Stimulated activated CD4-positive, alpha-beta T cell treated with anti-CD3 and anti-CD28 coated beads, Interleukin-12 subunit alpha, Interleukin-12 subunit beta, amount 100 ng/mL, for 4 hours (primary cell): ENCODE results near the gene SLC12A4.

Experiments used
- DNase-seq: peaks from one replicate; pipeline ENCODE4 v3.0.0-alpha.2; 2020

Gene SLC12A4

DNA sequence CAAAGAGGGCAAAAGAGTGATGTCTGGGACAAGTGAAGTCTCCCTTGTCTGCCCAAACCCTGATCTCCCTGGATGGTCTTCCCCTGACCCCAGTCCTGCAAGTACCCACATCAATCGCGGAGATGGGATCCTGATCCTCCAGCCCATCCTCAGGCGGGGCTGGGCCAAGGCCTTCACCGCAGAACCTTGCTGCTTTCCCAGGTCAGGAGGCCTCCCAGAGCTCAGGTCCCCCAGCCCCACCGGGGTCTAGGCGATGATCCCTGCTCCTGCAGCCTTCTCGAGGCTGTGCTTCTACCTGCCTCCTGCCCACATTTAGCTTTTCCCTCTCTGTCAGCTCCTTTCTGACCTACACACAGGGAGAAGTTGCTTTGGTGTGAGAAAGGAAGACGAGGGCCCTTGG, 6.3 kb downstream of the SLC12A4 start:
- DNase-seq, result no peak

DNA sequence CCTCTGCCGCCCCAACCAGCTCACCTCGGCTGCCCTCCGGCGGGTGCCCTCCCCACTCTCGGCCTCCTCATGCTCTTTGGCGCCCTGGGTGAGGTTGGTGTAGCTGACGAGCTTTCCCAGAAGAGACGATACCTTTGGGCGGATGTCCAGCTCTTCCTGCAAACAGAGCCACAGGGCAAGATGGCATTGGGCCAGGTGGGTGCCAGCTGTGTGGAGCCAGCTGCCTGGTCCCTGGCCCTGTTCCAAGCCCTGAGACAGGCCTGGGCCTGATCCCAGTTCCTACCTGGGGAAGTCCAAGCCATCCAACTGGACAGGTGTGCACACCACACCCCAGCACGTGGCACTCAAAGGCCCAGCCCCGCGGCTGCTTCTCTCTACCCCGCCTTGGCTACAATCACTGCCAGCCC, 6.9 kb downstream of the SLC12A4 start:
- no peak for DNase-seq

DNA sequence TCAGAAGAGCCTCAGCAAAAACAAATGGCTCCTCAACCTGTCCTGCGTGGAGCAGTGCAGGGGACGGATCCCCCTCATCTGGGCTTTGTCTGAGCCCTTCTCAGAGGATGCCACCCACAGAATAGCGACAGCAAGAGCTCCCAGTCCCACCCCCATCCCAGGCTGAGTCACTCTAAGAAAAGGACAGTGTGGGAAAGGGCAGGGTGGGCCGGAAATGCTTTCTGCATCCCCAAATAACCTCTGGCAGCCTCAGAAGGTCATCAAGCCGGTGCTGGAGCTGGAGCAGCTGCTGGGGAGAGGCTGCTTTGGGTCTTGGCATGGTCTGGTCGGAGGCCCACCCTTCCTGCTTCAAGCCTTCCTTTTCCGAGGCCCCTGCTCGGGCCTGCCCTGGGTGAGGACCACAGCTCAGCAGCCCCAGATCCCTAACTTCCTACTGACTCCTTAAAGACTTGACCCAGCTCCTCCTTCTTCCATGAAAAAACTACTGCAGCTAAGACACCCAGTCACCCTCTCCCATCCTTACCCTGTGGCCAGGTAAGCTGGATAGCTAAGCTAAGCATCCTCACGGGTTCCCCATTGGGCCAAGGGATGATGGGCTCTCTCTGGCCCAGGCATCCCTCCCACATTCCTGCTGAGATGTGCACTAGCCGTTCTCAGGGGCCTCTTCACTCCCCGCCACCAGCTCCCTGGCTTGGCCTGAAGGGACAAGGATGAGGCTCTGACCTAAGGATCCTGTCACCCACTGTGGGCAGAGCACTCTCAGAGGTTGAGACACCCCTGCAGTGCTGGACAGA, 8.7 kb downstream of the SLC12A4 start:
- no peak for DNase-seq

DNA sequence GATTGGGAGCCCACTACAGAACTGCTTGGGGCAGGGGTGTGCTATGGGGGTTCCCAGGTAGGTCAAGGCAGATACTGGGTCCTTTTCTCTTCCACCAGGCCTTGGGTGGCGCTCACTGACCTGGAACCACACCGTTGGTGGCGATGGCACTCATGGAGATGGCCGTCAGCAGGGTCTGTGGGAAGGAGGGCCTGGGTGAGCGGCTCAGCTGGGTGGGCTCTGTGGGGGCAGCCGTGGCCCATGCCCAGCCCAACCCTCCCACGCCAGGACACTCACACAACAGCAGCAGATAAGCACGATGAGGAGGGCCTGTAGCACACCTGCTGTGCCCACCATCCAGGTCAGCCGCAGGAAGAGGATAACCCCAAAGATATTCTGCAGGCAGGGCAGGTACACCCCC, 10.8 kb downstream of the SLC12A4 start:
- DNase-seq, result no peak

DNA sequence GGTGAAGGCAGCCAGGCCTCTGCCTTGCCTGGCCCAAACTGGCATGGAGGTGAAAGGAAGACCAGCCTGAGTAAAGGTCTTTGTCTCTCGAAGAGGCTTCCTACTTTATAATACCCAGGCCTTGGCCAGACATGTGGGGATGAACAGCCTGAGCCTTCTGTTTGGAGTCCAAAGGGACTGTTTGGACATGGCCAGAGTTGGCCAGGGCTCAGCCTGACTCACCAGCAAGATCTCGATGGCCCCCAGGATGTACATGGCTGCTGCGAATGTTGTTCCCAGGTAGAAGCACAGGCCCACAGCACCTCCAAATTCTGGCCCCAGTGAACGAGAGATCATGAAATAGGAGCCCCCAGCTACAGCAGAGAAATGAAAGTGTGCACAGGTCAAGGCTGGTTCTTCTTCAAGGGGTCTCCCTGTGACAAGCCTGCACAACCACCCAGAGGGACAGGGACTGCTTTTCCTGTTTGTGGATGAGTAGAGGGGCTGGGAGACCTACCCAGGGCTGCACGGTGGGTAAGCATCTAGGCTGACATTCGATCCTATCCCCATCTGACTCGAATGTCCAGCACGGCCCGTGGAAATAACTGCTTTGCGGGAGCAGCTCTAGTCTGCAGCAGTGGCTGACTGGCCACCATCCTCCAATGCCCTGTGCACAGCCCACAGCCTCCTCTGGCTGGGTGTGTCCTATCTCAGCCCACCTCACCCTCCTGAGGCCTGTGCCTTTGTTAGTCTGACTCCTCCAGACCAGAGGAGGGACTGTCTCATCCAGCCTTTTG, 13.8 kb downstream of the SLC12A4 start:
- no peak for DNase-seq

DNA sequence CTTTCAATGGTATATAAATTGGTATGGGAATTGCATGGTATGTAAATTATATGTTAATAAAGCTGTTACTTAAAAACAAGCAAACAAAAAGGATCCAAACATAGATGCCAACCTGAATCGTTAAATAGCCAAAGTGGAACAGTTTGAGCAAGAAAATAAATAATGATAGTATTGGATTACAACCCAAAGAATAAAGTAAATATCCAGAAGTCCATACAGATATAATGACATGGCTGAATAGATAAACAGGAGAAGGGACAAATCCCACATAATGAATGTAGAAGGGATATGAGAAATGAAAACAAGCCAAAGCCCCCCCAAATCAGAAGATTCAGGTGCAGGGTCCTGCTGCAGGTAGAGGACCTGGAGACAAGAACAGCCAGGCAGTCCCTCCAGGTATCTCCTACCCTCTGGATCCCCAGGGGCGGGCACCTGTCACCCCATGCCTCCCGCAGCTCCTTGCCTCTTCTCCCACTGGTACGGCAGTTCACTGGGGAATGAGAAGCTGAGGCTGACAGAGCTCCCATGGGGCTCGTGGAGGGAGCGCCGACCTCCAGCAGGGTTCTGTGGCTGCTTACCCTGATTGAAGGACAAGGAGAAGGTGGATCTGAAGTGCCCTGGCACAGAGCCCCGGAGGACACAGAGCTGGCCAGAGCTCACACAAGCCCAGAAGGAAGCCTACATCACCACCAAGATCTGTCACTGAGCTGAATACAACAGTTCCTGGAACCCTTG, 14.6 kb downstream of the SLC12A4 start:
- no peak for DNase-seq

DNA sequence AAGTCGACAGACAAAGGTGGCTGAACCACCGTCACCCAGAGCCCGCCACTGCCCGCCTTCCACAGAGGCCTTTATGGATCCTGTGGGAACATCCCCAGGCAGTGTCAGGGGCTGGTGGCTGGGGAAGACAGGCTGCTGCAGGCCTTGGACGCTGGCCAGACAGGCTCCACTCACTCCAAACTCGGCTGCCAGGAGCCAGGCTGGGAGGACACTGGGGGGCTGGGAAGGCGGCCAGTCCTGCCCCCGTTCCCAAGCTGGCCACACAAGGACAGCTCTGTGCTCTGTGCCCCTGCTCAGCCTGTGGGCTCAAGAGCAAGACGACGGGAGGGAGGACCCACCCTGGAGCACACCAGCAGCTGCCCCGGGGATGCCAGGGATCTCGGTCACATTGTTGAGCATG, 17.0 kb downstream of the SLC12A4 start:
- DNase-seq, result no peak

DNA sequence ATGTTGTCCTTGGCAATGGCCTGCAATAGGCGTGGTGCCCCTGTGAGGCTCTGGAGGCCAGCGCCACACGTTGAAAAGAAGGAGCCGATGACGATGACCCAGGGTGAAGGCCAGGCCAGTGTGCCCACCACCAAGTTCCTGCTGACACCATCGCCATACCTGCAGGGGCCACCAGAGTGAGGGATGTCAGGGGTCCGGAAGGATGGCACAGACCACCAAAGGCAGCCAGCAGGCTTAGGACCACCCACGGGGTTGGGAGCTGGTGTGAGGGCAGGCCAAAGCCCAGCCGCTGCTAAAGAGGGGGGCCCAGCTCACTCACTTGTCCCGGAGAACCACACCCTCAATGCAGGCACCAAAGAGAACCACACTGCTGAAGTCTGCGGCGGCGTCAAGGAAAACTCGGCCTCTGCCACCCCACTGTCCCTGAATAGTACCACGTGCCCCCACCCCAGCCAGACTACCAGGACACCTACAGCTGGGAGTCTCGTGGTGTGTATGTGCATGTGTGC, 18.0 kb downstream of the SLC12A4 start:
- DNase-seq, result no peak

DNA sequence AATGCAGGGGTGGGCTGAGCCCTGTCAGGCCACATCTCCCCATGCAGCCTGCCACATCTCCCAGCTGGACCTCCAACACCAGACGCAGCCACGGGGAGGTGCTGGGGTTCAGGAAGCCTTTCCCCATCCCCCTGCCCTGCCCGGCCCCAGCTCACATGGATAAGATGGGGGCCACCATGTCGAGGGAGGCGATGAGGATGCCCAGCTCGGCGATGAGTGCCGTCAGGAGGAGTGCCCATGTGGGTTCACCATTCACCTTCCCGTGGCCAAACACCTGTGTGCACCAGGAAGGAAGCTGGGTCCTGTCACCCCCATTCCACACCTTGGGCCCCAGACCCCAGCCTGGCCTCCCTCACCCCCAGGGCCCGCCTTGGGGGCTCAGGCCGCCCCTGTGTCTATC, 18.8 kb downstream of the SLC12A4 start:
- no peak for DNase-seq

DNA sequence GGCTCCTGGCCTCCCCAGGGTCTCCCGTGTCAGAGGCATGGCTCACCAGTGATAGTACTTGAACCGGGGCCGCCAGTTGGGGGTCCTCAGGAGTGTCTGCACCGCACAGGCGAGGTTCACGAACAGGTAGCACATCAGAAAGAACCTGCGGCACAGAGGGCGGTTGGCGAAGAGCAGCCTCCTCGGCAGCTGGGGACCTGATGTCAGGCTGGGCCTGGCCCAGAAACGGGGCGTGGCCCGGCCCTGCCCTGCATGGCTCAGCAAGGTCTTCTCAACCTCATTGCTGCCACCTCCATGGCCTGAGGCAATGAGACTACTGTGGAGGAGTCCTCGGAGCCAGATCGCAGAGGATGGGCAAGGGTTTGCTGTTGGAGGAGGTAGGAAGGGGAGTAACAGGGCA, 20.4 kb downstream of the SLC12A4 start:
- no peak for DNase-seq

DNA sequence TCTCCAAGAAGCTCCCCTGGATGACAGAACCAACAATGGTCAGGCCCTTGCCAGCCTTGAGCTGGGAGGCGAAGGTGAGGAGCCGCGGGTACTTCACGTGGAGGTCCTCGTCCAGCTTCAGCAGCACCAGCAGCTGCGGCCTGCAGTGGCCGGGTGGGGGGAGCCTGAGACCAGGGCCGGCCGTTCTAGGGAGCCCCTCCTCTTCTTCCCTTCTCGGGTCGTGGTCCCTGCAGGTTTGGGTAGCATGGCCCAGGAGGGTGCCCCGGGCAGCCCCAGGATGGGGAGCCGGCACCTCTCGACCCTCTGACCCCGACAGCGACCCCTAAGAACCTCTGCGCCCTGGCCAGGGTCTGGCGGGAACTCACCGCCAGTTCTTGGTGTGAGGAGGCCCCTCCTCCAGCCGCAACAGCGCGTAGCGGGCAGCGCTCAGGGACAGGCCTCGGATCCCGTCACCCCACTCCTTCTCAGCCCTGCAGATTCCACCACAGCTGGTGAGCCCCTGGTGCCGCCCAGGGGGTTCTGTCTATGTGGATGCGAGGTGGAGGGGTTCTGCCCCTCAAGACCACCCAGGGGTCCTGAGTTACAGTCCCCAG, 21.4 kb downstream of the SLC12A4 start:
- no peak for DNase-seq

DNA sequence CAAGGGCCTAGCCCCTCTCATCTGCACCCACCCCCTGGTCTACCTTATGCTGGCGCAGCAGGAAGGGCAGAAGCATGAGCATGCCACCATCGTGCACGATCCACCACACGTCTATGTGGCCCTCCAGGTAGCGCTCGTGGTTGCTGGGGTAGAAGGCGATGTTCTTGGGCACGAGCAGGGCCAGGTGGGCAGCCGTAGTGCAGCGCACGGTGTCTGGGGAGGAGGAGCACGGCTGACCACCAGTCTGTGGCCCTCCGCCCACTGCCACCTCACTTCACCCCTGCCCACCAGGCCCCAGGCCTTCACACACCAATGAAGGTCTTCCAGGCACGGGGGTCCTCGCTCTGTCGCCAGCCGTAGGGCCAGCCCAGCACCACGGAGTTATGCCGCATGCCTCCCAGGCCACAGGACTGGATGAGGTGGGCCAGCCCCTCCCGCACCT, 22.3 kb downstream of the SLC12A4 start:
- no peak for DNase-seq

DNA sequence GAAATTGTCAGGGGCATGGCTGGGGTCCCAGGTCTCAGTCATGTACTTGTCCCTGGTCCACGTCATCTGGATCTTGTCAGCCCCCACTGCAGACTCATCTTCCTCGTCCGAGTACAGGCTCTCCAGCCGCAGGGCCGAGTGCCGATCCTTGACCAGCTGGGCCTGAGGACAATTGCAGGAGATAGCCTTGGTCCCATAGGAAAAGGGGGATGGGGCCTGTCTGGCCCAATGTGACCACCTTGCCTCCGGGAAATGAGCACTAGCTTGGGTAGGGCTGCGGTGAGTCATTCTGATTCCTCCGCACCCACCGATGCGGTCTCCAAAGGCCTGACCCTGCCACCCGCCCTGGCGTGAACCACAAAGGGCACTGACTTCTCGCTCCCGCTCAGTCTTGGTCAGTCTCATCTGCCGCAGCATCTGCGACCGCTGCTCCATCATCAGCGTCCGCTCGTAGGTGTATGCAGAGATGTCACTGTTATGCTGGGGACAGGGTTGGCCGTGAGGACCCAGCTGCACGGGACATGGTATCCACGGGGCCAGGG, 23.0 kb downstream of the SLC12A4 start:
- no peak for DNase-seq

DNA sequence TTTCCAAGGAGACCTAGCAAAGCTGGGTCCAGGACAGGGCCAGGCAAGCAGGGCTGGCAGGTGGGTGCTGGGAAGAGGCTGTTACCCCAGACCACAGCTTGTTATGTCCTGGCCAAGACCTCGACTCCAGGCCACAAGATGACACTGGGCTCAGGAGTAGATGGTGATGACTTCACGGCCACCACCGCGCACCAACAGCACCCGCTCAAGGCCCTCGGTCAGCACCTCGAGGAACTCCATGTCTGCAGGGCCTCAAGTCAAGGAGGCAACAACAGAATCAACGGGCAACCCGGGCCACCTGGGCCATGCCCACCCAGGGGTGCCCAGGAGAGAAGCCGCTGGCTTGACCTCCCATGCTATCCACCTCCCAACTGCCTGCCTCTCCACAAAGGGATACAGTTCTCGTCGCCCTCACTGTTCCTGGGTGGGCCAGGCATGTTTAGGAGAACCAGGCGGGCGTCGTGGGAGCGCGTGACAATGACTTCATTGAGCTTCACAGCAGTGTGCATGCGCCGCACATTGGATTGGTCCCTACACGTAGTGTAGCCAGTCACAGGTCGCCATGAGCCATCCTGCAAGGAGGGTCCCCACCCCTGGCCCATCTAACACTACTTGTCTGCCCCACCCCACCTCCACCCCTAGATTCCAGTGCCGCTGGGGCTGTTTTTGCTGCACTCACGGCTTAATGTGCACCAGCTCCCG, 23.6 kb downstream of the SLC12A4 start:
- no peak for DNase-seq

DNA sequence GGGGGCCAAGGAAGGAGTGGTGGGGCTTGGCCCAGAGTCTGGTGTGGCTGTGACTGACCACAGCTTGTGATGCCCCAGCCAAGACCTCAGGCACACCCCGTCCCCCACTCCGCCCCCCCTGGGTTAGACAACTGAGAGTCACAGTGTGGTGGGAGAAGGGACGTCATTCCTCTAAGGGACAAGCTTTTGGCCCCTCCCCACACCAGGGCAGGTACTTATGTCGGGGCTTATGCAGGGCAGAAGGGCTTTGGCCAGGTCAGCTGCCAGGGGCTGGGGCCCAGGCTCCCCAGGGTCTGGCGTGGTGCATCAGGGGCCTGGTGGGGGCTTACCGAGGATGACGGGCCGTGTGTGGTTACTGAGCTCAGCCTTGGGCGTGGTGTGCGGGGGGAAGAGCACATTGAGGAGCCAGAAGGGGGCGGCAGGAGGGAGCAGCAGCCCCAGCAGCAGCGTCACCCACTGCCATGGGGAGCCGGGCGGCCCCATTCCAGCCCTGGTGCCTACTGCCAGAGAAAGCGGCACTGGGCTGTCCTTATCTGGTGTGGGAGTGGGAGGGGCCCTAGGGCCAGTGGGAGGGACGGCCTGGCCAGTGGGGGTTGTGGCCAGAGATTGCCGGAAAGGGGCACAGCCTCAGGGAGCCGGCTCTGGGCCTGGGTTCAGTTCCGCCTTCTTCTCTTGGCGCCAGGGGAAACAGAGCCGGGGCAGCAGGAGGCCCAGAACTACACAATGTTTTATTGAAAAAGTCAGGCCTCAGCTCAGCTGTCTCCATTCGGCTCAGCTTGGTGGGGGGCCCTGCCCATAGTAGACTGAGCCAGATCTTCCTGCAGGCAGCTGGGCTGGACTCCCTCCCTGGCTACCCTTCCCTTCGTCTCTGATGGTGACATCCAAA, 24.6 kb downstream of the SLC12A4 start, which contains the start of gene LCAT:
TSS of gene LCAT (minus strand) at position 502 of the 886 bp plus-strand sequence. CDS start at position 483, 19 bp downstream.
- DNase-seq, result no peak

DNA sequence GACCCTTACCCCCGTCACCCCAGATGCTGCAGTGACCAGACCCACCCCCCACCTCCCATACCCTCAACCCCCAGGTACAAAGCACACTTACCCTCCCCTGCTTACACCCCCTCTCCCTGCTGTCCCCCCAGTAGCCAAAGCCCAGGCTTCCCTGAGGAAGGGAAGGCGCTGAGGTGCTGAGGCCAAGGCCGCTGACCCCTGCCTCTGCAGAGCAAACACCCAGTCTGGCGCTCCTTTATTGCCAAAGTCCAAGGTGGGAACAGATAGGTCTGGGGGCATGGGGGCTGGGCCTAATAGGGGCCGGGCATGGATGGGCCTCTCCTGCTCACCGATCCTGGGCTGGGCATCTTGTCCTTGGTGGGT, 25.2 kb downstream of the SLC12A4 start:
- DNase-seq, result no peak

DNA sequence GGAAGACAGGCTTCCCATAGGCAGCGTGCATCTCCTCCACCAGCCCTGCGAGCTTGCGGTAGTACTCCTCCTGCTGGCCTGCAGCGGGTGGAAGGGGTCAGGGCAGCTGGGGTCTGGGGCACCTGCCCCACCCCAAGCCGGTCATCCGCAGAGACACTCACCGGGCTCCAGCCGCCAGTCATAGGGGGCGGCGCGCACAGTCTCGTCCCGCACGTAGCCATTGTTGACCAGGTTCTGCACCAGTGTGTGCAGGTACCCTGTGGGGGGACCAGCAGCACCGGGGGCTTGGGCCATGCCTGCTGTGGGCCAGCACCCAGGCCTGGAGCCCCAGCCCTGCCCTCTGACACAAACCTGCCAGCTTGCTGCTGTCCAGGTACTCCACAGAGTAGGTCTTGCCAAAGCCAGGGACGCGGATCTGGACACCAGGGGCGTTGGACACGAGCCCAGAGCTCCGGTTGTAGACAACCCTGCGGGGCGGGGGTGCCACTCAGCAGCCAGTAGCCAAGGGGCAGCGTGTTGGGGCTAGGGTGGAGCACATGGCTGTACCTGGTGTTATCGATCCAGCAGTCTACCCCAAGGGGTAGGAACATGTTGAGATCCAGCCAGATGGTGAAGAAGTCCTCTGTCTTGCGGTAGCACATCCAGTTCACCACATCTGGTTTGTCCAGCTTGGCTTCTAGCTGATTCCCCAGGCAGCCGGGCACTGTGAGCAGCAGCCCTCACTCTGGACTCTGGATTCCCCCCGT, 25.8 kb downstream of the SLC12A4 start:
- DNase-seq, result no peak

DNA sequence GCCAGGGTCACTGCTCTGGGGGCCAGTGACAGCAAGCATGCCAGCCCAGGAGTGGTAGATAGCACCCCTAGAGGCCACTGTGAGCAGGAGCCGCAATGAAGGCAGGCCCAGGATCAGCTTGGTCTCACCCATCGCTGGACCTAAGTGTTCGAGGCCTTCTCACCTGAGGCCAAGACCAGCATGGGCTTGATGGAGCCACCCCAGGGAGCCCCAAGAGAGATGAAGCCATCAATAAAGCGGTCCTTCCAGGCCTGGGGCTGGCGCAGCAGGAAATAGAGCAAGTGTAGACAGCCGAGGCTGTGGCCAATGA, 26.3 kb downstream of the SLC12A4 start:
- DNase-seq, result no peak

DNA sequence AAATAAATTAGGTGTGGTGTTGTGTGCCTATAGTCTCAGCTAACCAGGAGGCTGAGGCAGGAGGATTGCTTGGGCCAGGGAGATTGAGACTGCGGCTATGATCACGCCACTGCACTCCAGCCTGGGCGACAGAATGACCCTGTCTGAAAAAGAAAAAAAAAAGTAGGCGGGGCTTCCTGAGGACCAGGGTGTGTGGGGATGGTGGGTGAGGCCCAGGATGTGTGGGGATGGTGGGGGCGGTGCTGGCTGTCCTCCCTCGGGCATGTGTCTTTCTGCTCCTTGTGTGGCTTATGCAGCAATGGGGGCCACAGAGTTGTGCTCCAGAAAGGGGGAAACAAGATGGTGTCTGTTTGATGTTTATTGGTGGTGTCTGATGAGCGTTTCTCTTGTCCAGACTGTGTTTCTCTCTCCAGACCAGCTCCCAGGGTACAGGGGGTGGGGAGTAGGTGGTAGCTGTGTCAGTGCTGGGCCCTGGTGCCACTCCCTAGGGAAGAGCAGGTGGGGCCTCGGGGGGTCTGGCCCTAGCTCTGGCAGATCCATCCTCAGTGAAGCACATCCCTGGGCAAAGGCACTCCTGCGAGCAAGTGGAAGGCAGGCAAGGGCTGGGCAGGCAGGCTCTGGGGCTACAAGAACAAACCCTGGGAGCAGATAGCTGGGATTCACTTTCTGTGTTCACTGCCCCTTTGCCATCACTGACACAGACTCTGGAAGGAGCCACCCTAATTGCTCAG, 26.8 kb downstream of the SLC12A4 start:
- DNase-seq, result no peak
